NCI-H446 (cell line): ENCODE data around the gene TMEM256.
A peak's percentile ranks its signal among the peaks of the same experiment; 100 is the strongest.
"Not testable (repeated sequence)": the region's sequence is repeated elsewhere in the genome, so short reads cannot be mapped to it uniquely, and the experiment has no call there.

ENCODE experiments used
- DNase-seq, 2 experiments: peaks; one replicate each; lab custom pipeline; 2025; lab: John Stamatoyannopoulos, UW

TMEM256 gene

DNA sequence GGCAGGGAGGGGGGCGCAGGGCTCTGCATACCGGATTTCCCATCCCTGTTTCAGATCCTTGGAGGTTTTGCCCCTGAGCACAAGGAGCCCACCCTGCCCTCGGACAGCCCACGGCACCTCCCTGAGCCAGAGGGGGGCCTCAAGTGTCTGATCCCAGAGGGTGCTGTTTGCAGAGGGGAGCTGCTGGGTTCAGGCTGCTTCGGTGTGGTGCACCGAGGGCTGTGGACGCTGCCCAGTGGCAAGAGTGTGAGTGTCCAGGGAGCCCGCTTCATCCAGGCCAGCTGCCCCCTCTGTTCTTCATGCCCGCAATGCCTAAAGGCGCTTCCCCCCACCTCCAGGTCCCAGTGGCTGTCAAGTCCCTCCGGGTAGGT lies 20.5 kb downstream of the TMEM256 start:
- DNase-seq: no peak

- DNase-seq: no peak
Observed at GRCh38 chr17:7382901-7383300, 21.0 kb downstream of the TMEM256 start.

GRCh38 chr17:7380855-7381683 lies 22.8 kb downstream of the TMEM256 start, which contains the start of gene TNK1:
TSS of gene TNK1 (plus strand) at chr17:7381089. CDS start at chr17:7382927, 1,838 bp downstream.
- no peak for DNase-seq

DNA sequence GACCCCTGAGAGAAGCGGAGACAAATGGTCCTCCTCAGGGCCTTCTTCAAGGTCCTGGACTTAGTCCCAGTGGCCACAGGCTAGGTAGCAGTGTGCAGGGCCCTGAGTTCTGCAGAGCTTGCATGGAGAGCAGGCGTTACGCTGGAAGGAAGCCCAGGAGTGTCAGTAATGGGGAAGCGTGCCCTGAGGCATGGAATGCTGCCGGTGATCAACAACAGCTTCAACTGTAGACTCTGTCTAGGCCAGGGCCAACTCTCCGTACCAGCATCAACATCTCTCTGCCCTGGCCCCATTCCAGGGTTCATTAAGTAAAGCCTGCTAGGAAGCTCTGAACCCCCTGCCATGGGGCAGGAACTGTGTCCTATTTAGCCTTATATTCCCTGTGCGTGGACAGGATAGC lies 23.6 kb downstream of the TMEM256 start:
- peak; percentile 52 to 69 for DNase-seq

GRCh38 chr17:7379134-7379533 lies 24.8 kb downstream of the TMEM256 start:
- no peak for DNase-seq

DNA sequence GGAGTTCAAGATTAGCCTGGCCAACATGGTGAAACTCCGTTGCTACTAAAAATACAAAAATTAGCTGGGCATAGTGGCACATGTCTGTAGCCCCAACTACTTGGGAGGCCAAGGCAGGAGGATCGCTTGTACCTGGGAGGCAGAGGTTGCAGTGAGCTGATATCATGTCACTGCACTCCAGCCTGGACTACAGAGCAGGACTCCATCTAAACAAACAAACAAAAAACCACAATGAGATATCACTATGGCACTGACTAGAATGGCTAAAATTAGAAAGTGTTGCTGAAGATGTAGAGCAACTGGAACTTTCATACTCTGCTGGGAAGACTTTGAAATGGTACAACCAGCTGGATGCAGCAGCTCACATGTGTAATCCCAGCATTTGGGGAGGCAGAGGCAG lies 29.5 kb downstream of the TMEM256 start:
- DNase-seq: no peak

DNA sequence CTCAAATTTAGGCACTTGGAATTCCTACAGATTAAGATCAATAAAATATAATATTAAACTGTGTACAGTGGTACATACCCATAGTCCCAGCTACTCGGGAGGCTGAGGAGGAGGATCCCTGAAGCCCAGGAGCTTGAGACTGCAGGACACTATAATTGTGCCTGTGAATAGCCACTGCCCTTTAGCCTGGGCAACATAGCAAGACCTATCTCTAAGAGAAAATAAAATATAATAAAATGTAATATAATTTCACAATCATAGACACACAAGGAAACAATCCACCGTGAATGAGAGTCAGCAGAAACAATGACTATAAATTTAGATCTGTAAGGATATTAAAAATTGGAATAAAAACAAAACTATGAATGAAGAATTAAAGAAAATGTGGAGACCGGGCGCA lies 33.0 kb downstream of the TMEM256 start:
- DNase-seq: no peak

- no peak for DNase-seq
Observed at GRCh38 chr17:7369825-7370224, 34.1 kb downstream of the TMEM256 start.

GRCh38 chr17:7368599-7368994 lies 35.3 kb downstream of the TMEM256 start:
- DNase-seq: not testable (repeated sequence)

DNA sequence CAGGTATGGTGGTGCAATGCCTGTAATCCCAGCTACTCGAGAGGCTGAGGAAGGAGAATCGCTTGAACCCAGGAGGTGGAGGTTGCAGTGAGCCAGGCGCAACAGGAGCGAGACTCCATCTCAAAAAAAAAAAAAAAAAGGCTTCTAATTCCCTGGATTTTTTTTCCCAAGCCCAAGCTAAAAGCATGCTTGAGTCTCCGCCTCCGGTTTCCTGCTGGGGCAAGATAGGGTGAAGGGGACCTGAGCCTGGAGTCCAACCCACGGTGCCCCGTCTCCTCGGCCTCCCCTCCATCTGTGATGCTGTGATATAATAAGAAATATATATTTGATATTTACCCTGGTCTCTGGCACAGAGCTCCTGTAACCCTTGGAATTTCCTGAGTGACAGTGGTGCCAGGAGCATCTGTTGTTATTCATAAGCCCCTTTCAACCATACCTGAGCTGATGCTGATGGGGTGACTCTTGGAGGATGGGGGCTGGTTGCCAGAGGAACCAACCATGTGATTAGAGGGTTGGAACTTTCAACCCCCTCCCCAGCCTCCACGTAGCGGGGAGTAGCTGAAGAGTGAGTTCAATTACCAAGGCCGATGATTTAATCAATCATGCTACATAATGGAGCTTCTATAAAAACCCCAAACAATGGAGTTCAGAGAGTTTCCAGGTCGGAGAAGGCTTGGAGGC lies 35.8 kb downstream of the TMEM256 start:
- no peak for DNase-seq

DNA sequence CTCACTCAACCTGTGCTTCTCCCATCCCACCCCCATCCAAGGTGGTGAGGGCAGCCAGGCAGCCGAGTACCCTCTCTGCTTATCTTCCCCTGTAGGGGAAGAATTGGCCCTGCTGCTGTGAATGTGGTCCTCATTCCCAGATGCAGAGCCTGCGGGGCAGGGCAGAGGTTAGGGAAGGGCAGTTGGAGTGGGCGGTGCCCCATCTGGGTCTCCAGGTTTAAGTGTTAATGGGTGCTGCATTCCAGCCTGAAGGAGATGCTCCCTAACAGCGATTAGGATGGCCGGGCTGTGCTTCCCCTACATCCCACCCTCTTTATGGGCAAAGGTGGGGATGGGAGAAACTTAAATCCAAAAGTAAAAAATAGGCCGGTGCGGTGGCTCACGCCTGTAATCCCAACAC lies 36.8 kb downstream of the TMEM256 start:
- no peak for DNase-seq

GRCh38 chr17:7365963-7366362 lies 37.9 kb downstream of the TMEM256 start:
- DNase-seq: not testable (repeated sequence)

DNA sequence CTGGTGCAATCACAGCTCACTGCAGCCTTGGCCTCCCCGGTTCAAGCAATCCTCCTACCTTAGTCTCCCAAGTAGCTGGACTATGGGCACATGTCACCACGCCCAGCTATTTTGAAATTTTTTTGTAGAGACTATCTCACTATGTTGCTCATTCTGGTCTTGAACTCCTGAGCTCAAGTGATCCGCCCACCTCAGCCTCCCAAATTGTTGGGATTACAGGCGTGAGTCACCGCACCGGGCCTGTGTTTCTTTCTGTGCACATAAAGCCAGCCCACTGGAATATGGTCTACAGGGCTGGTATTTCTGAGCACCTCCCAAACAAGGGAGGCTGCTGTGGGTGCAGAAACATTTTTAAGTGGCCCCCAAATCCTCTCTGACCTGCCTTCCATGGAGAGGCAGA lies 40.6 kb downstream of the TMEM256 start:
- DNase-seq: no peak

- DNase-seq: no peak
Observed at GRCh38 chr17:7361906-7362305, 42.0 kb downstream of the TMEM256 start.

DNA sequence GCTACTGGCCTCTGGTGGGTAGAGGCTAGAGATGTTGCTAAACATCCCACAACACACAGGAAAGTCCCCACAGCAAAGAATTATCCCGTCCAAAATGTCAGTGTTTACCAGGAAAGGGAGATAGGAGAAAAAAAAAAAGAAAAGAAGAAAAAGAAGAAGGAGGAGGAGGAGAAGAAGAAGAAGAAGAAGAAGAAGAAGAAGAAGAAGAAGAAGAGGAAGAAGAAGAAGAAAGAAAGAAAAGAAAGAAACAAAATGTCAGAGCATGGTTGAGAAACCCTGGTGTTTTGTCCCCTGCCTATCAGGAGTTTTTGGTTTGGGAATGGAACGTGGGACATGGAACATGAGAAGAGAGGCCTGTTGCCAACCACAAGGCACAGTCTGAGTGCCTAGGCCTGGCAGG lies 46.5 kb downstream of the TMEM256 start:
- DNase-seq: no peak

- DNase-seq: no peak
Observed at GRCh38 chr17:7356756-7357155, 47.1 kb downstream of the TMEM256 start.

- peak in 1 of 2 experiments; percentile 80 for DNase-seq
Observed at GRCh38 chr17:7356072-7356549, 47.8 kb downstream of the TMEM256 start.

DNA sequence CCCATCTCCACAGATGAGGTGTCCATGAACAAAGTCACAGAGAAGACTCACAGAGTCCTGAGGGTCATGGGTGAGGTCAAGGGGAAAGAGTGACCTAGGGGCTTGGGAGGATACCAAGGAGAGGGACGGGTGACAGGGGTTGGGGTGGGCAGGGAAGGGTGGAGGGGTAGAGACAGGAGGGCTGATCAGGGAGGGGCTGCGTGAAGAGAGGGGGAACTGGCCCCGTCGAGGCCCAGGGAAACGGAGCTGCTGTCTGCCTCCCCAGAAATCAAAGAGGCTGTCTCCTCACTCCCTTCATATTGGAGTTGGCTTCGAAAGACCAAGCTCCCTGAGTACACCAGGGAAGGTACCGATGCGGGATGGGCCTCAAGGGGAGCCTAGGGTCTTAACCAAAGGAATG lies 48.3 kb downstream of the TMEM256 start:
- no peak for DNase-seq

- DNase-seq: peak in 1 of 2 experiments; percentile 44
Observed at GRCh38 chr17:7355053-7355452, 48.8 kb downstream of the TMEM256 start, which contains the start of gene TMEM95. TSS of gene TMEM95 (plus strand) at chr17:7355156. CDS start at chr17:7355205, 49 bp downstream.

- DNase-seq: no peak
Observed at GRCh38 chr17:7354262-7354843, 49.5 kb downstream of the TMEM256 start.
